ENCODE results near the gene DISC1.

DISC1 gene

DNA sequence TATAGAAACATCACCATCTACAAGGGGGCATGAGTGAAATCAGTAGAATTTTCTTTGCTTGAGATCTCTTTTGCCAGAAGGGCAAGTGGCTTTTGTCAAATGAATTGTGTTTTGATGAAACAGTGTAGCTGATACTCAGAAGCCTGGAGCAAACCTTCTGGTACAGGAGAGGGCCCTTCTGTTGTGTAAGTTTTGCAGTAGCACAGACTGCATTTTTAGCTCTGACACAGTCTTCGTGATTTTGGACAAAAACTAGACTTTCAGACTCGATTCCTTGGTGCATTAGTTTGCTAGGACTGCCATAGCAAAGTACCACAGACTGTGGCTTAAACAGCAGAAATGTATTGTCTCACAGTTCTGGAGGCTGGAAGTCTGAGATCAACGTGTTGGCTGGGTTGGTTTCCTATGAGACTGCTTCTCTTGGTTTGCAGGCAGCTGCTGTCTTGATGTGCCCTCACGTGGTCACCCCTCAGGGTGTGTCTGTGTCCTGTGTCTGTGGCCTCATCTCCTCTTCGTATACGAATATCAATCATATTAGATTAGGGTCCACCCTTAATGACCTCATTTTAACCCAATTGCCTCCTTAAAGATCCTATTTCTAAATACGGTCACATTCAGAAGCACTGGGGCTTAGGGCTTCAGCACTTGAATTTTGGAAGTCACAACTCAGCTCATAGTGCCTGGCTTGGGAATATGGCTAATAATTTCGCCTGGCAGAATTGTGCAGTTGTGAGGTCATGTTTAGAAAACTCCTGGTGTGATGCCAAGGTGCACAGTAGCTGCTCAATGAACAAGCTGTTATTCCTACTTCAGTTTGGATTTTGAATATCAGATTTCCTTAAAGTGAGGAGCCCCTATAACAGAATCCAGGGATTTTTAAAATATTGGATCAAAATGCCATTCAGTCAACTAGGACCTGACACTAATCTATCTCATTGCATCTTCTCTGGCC, 21.2 kb upstream of the DISC1 start:
- Histone ChIP-seq H3K27ac (ENCODE audit: low read depth, low read length, poor library complexity, severe bottlenecking) (no peak overlapping the region), H3K9me2 (ENCODE audit: low read depth, low read length) (no peaks in the 10 kb centered on the region), H4K20me1 (ENCODE audit: insufficient read depth, low read length) (no peaks in the 10 kb centered on the region), H3F3A (ENCODE audit: insufficient read depth, low read length) (no peaks in the 10 kb centered on the region), H3K4me3 (ENCODE audit: low read depth, low read length, poor library complexity, severe bottlenecking) (no peak overlapping the region), H2AFZ (ENCODE audit: low read length) (no peak overlapping the region), H3K9me3 (ENCODE audit: low read length) (no peaks in the 10 kb centered on the region), H3K36me3 (ENCODE audit: insufficient read depth, low read length) (no peaks in the 10 kb centered on the region; the same call in 1 of the 2 replicates), H3K4me2 (ENCODE audit: low read length) (no peak overlapping the region), H3K27me3 (ENCODE audit: insufficient read depth, low read length) (no peaks in the 10 kb centered on the region), H3K79me2 (ENCODE audit: insufficient read depth, low read length) (no peaks in the 10 kb centered on the region), H3K9ac (ENCODE audit: low read length) (no peak overlapping the region), H3K4me1 (ENCODE audit: insufficient read depth, low read length, severe bottlenecking) (peaks cover 5% of the 10 kb centered on the region)
- no peak for TF ChIP-seq EZH2 (IDR thresholded peaks at IDR 0.05; ENCODE audit: borderline replicate concordance, low read length)
- TF ChIP-seq, protein P1, sequence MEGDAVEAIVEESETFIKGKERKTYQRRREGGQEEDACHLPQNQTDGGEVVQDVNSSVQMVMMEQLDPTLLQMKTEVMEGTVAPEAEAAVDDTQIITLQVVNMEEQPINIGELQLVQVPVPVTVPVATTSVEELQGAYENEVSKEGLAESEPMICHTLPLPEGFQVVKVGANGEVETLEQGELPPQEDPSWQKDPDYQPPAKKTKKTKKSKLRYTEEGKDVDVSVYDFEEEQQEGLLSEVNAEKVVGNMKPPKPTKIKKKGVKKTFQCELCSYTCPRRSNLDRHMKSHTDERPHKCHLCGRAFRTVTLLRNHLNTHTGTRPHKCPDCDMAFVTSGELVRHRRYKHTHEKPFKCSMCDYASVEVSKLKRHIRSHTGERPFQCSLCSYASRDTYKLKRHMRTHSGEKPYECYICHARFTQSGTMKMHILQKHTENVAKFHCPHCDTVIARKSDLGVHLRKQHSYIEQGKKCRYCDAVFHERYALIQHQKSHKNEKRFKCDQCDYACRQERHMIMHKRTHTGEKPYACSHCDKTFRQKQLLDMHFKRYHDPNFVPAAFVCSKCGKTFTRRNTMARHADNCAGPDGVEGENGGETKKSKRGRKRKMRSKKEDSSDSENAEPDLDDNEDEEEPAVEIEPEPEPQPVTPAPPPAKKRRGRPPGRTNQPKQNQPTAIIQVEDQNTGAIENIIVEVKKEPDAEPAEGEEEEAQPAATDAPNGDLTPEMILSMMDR (IDR thresholded peaks at IDR 0.05; ENCODE audit: low read length), result no peak

DNA sequence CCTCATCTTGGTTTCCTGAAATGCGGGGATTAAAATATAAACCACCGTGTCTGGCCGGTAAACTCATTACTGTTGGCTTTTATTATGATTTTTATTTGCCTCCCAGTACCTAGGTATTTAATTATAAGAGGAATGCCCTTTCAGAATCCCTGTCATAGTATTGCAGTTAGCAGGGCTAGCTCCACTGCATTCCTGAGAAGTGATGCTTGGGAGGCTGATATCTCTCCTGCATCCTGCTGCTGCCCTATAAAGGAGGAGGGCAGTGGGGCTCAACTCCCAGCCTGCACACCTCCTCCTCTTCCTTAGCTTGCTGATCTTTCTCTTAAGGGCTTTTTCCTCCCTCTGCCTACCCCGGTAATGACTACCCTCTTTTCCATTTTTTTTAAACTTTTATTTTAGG, 19.9 kb upstream of the DISC1 start:
- Histone ChIP-seq H3K4me3 (ENCODE audit: low read depth, low read length, poor library complexity, severe bottlenecking) (no peak overlapping the region), H3K4me1 (ENCODE audit: insufficient read depth, low read length, severe bottlenecking) (peaks cover 5% of the 10 kb centered on the region), H3K4me2 (ENCODE audit: low read length) (no peak overlapping the region), H3K9me3 (ENCODE audit: low read length) (no peaks in the 10 kb centered on the region), H3K36me3 (ENCODE audit: insufficient read depth, low read length) (no peaks in the 10 kb centered on the region; the same call in 1 of the 2 replicates), H3F3A (ENCODE audit: insufficient read depth, low read length) (no peaks in the 10 kb centered on the region), H3K9me2 (ENCODE audit: low read depth, low read length) (no peaks in the 10 kb centered on the region), H3K9ac (ENCODE audit: low read length) (no peak overlapping the region), H3K27ac (ENCODE audit: low read depth, low read length, poor library complexity, severe bottlenecking) (no peak overlapping the region), H4K20me1 (ENCODE audit: insufficient read depth, low read length) (no peaks in the 10 kb centered on the region), H3K79me2 (ENCODE audit: insufficient read depth, low read length) (no peaks in the 10 kb centered on the region), H3K27me3 (ENCODE audit: insufficient read depth, low read length) (no peaks in the 10 kb centered on the region), H2AFZ (ENCODE audit: low read length) (no peak overlapping the region)
- TF ChIP-seq, protein P1 (IDR thresholded peaks at IDR 0.05; ENCODE audit: low read length), result no peak
- TF ChIP-seq EZH2 (IDR thresholded peaks at IDR 0.05; ENCODE audit: borderline replicate concordance, low read length), result no peak

DNA sequence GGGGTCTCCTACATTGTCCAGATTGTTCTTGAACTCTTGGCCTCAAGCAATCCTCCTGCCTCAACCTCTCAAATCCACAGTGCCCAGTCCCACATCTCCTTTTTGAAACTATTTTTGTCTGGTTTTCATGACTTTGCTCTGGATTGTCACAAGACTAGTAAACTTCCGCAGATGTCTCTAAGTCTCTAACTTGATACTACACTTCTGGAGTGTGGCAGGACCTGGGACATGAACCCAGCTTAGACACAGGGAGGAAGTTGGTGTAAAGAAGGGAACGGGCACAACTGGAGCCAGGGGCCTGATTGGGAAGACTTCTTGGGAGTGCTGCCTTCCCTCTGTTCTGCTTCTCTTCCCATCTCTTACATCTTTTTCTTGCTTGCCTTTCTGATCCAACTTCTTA, 16.2 kb upstream of the DISC1 start:
- Histone ChIP-seq H3K4me2 (ENCODE audit: low read length) (no peak overlapping the region), H3K9me3 (ENCODE audit: low read length) (no peaks in the 10 kb centered on the region), H3K27me3 (ENCODE audit: insufficient read depth, low read length) (peaks cover 7% of the 10 kb centered on the region; the same call in 1 of the 2 replicates), H3K9me2 (ENCODE audit: low read depth, low read length) (no peaks in the 10 kb centered on the region), H3K9ac (ENCODE audit: low read length) (no peak overlapping the region), H2AFZ (ENCODE audit: low read length) (no peak overlapping the region), H3K27ac (ENCODE audit: low read depth, low read length, poor library complexity, severe bottlenecking) (no peak overlapping the region), H3K4me1 (ENCODE audit: insufficient read depth, low read length, severe bottlenecking) (peaks cover 17% of the 10 kb centered on the region), H3K4me3 (ENCODE audit: low read depth, low read length, poor library complexity, severe bottlenecking) (no peak overlapping the region), H3F3A (ENCODE audit: insufficient read depth, low read length) (no peaks in the 10 kb centered on the region), H3K36me3 (ENCODE audit: insufficient read depth, low read length) (no peaks in the 10 kb centered on the region; the same call in 1 of the 2 replicates), H4K20me1 (ENCODE audit: insufficient read depth, low read length) (no peaks in the 10 kb centered on the region), H3K79me2 (ENCODE audit: insufficient read depth, low read length) (no peaks in the 10 kb centered on the region)
- TF ChIP-seq, protein P1 (IDR thresholded peaks at IDR 0.05; ENCODE audit: low read length), result no peak
- no peak for TF ChIP-seq EZH2 (IDR thresholded peaks at IDR 0.05; ENCODE audit: borderline replicate concordance, low read length)

Measured in OCI-LY1 (cell line).